HuH-7 (cell line): ENCODE measurements around the gene MROH8.
"Not testable (repeated sequence)": the region's sequence is repeated elsewhere in the genome, so short reads cannot be mapped to it uniquely, and the experiment has no call there.

Experiments used
- DNase-seq: peaks from one replicate; pipeline ENCODE4 v3.0.0; 2011; ENCODE audit warnings: low spot score

Gene MROH8

DNA sequence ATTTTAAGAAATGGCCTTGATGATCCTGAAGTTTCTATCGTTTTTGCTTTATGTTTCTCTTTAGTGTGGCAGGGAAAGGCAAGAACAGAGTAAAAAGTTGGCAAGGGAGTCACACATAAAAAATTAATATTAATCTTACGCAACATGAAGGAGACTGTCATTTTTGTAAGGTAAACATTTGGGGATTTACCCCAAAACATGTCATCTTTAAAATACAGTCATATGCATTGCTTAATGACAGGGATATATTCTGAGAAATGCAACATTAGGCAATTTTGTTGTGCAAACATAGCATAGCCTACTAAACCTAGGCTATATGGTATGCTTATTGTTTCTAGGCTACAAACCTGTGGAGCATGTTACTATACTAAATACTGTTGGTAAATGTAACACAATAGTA, 88.9 kb downstream of the MROH8 start:
- DNase-seq, result no peak

GRCh38 chr20:37081717-37082289, 97.5 kb downstream of the MROH8 start:
- no peak for DNase-seq

DNA sequence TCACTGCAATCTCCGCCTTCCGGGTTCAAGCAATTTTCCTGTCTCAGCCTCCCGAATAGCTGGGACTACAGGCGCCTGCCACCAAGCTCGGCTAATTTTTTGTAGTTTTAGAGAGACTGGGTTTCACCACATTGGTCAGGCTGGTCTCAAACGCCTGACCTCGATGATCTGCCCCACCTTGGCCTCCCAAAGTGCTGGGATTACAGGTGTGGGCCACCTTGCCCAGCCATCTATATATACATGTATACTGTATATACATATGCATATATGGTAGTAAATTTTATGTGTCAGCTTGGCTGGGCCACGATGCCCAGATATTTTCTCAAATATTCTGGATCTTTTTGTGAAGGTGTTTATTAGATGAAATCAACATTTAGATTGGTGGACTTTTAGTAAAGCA, 102.3 kb downstream of the MROH8 start:
- DNase-seq, result no peak

- DNase-seq, result no peak
Observed at GRCh38 chr20:37075932-37076685, 103.2 kb downstream of the MROH8 start.

DNA sequence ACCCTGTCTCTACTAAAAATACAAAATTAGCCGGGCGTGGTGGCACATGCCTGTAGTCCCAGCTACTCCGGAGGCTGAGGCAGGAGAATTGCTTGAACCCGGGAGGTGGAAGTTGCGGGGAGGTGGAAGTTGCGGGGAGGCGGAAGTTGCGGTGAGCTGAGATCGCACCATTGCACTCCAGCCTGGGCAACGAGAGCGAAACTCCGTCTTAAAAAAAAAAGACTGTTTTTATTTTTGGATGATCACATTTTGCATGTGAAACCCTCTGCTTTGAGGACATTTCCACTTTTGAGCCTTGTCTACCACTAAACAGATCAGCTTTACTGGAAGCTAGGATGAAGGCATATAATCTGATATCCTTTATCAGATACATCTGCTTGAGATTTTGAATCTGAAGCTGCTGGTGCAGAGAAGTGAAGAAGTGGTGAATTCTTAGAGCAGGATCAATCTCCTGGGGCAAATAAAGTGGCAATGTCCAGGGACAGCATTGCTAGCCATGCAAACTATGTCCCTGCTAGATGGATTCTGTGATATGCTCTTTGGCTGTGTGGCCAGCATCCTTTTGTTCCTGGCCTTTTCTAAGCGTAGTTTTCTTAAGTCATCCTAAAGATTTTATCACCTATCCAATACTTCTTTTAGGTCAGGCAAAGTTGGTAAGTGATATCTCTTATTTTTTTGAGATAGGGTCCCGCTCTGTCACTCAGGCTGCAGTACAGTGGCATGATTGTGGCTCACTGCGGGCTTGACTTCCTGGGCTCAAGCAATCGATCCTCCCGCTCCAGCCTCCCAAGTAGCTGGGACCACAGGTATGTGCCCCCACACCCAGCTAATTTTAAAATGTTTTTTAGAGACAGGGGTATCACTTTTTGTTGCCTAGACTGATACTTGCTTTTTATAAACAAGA, 106.8 kb downstream of the MROH8 start:
- no peak for DNase-seq

GRCh38 chr20:37071481-37071911, 107.9 kb downstream of the MROH8 start:
- DNase-seq, result no peak

GRCh38 chr20:37069563-37069962, 109.8 kb downstream of the MROH8 start:
- DNase-seq, result not testable (repeated sequence)

DNA sequence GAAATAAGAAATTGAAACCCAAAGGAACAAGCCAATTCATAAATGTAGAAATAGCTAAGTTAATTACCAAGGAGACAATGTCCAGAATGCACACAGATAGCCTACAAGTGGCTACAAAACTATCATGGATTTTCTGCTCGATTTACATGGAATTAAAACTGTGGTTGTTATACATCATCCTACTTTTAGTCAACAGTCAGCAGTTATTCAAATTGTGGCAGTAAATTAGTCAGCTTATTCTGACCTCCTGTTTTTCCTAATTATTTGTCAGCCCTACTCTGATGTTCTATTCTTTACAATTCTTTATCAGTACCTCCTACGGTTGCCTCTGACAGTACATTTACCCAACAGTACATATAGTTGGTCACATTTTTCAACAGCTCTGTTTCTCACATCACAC, 113.2 kb downstream of the MROH8 start:
- no peak for DNase-seq

DNA sequence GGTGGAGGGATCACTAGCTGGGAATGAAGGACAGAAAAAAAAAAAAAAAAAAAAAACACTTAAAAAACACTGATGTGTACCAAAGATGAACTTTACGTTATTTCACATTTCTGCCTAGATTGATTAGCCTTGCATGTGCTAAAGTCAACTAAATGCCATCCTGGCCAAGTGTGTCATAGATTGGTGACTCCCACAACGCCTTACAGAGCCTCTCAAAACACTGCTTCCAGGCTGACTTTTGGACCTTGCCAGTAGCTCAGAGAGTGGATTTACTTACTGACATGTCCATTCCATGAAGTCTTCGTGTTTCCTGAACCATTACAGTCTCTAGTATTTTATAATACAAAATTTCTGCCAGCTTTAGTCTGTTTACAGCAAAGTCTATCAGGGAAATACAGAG, 124.1 kb downstream of the MROH8 start:
- no peak for DNase-seq

- no peak for DNase-seq
Observed at GRCh38 chr20:37053230-37053950, 126.0 kb downstream of the MROH8 start.
